ENCODE data around the gene WFS1.

WFS1 gene

DNA sequence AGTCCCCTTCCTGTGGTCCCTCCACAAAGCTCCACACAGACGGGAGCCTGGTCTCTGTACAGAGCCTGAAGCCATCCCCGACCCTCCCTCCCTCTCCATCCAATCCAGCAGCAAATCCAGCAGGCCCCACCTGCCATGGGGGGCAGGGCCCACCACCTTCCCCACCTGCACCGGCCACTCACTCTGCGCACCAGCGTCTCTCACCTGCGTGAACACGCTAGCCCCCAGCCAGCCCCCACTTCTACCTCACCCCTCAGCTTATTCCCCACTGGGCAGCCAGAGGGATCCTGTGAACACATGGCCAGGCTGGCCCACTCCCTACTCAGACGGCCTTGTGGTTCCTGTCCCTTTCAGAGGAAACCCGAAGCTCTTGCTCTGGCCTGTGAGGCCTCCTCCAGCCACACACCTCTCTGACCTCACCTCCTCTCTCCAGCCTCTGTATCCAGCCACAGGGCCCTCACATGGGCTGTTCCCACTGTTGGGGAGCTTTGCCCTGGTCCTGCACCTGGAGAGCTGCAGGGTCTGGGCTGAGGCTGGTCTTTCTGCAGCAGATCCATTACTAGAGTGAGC, 70.9 kb downstream of the WFS1 start:
- in situ Hi-C loops (cut with HindIII; ENCODE audit: low pct_unique_long_range_greater_than_20kb, low sequenced_read_pairs), result no loop called here
- TF ChIP-seq JUND (IDR thresholded peaks at IDR 0.05; ENCODE audit: low read depth), result no peak
- DNase-seq (ENCODE audit: low read depth in 1 of 2, low spot score in 1 of 2), result no peak

DNA sequence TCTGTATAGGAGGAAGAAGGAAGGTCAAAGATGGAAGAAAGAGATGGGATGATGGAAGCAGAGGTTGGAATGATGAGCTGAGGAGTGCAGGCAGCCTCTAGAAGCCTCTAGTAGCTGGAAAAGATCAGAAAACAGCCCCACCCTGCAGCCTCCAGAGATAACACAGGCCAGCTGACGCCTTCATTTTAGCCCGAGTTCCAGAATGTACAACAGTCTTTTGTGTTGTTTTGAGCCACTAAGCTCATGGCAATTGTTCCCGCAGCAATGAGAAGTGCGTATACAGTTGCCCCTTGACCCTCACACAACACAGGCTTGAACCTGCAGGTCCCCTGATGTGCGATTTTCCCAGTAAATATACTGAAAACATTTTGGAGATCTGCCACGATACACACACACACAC, 72.0 kb downstream of the WFS1 start:
- in situ Hi-C loops (cut with HindIII; ENCODE audit: low pct_unique_long_range_greater_than_20kb, low sequenced_read_pairs), result no loop called here
- no peak for DNase-seq (ENCODE audit: low read depth in 1 of 2, low spot score in 1 of 2)
- no peak for TF ChIP-seq JUND (IDR thresholded peaks at IDR 0.05; ENCODE audit: low read depth)

DNA sequence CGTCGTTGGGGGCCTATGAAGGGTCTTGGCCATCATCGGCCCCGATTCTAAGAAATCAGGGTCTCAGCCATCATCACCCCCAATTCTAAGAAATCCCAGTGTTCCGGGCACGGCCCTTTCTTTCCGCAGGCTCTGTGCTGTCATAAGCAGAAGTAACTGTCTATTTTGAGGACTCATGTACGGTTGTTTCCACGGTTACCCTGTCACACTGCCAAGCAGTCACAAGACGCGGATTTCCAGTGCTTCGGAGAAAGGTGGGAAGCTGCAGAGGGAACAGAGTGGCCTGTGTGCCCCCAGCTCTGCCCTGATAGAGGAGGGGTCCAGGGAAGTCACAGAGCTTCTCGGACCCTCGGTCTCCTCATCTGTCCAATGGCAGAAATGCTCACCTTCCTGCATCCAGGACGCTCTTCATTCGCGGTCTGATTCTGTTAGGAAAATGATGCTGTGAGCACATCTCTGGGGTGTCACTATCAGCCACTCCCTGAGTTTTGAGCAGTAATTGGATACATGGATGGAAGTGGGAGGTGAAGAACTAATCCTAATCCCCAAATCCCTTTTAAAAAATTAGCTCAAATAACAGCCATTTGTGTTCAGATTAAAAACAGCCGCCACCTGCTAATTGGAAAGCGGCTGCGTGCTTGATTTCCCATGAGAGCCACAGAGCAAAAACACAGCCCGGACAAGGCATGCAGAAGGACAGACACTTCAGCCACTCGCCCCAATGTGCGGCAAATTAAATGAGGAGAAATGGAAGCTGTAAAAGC, 73.1 kb downstream of the WFS1 start:
- TF ChIP-seq JUND (IDR thresholded peaks at IDR 0.05; ENCODE audit: low read depth), result no peak
- DNase-seq (ENCODE audit: low read depth in 1 of 2, low spot score in 1 of 2), result no peak
- in situ Hi-C loops (cut with HindIII; ENCODE audit: low pct_unique_long_range_greater_than_20kb, low sequenced_read_pairs), result no loop called here

DNA sequence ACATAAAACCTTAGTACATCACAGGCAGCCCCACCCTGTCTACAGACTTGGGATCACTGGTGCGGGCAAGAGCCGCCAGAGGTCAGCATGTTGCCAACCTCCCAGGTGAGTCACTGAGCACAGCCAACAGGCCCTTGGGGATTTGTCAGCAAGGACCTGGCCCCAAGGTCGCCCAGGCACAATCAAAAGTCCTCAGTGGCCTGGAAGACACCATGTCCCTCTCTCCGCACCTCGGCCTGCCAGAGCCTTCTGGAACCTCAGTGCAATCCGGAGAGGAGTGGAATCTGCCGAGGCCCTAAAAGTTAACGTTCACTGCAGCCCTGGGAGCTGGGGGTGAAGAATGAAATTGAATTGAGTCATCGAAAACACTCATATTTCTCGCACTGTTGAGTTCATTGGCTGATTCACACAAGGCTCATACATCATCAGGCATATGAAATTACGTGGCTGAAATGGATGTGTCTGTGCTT, 74.3 kb downstream of the WFS1 start:
- DNase-seq (ENCODE audit: low read depth in 1 of 2, low spot score in 1 of 2), result peak; percentile 60 to 63
- TF ChIP-seq JUND (IDR thresholded peaks at IDR 0.05; ENCODE audit: low read depth), result no peak
- in situ Hi-C loops (cut with HindIII; ENCODE audit: low pct_unique_long_range_greater_than_20kb, low sequenced_read_pairs), result no loop called here

DNA sequence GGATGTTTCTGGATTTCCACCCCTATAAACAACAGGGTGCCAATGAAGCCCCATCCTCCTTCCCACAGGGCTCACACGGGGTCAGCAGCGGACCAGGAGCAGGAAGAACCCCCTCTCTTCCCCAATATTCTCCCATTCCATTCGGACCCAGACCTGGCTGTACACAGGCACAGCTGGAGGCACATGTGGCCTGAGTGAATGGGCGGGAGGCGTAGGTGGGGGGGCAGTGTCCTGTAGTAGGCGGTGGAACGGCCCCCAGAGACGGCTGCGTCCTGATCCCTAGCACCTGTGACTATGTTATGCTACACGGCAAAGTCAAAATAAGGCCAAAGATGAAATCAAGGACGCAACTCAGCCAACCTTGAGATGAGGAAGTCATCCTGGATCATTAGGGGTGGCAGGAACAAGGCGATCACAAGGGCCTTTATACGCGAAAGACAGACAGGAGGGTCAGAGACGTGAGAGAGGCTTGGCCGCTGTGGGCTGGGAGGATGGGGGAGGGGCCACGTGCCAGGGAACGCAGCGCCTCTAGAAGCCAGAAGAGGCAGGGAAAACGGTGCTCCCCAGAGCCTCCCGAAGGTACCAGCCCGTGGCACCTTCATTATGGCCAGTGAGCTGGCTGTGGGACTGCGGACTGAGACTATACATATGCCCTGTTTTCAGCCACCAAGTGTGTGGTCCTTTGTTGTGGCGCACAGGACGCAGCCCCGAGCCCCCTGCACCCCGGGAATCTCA, 75.6 kb downstream of the WFS1 start:
- in situ Hi-C loops (cut with HindIII; ENCODE audit: low pct_unique_long_range_greater_than_20kb, low sequenced_read_pairs), result no loop called here
- no peak for DNase-seq (ENCODE audit: low read depth in 1 of 2, low spot score in 1 of 2)
- TF ChIP-seq JUND (IDR thresholded peaks at IDR 0.05; ENCODE audit: low read depth), result no peak

DNA sequence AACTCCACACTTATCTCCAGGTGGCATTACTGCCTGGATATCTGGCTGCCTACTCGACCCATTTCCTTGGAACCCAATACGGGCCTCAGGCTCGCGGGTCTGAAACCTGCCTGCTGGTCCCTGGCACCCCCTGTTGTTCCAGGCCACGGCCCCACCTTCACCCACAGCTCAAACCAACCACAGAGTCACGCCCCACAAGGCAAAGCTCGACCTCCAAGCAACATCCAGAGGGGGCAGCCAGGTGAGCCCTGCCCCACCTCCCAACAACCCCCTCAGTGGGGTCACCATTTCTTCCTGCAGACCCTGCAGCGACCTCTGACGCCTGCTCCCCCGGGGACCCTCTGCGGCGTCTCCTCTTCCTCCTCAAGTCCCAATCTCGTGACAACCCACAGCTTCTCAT, 76.2 kb downstream of the WFS1 start:
- no peak for TF ChIP-seq JUND (IDR thresholded peaks at IDR 0.05; ENCODE audit: low read depth)
- no peak for DNase-seq (ENCODE audit: low read depth in 1 of 2, low spot score in 1 of 2)
- in situ Hi-C loops (cut with HindIII; ENCODE audit: low pct_unique_long_range_greater_than_20kb, low sequenced_read_pairs), result no loop called here

DNA sequence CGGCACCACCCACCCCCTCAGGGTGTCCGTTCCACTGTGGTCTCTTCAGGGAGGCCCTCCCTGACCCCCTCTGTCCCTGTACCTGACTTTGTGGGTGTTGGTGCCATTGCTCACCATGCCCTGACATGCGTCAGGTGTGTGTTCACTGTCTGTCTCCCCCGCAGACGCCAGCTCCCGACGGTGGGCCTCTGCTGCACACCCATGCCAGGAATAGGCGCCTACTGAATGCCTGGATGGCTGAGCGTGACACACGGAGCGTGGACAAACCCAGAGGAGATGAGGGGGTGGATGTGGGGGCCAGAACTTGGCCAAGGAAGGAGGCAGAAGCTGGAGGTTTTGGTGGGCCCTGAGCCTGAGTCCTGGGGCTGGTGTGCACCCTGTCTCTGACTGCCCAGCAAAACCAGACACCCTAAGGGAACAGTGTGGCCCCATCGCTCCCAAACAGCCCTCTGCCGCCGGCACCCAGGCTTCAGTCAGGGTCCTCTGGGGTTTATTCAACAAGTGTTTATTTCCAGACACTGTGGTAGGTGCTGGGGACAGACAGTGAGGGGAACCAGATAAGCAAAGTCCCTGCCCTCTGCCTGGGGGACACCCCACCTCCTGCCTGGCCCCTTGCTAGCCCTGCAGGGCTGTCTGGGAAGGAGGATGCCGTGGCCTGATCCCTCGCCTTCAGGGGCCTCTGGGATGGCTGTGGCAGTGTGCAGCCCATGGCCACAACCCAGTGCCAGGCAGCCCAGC, 76.9 kb downstream of the WFS1 start:
- no peak for DNase-seq (ENCODE audit: low read depth in 1 of 2, low spot score in 1 of 2)
- in situ Hi-C loops (cut with HindIII; ENCODE audit: low pct_unique_long_range_greater_than_20kb, low sequenced_read_pairs), result no loop called here
- no peak for TF ChIP-seq JUND (IDR thresholded peaks at IDR 0.05; ENCODE audit: low read depth)

DNA sequence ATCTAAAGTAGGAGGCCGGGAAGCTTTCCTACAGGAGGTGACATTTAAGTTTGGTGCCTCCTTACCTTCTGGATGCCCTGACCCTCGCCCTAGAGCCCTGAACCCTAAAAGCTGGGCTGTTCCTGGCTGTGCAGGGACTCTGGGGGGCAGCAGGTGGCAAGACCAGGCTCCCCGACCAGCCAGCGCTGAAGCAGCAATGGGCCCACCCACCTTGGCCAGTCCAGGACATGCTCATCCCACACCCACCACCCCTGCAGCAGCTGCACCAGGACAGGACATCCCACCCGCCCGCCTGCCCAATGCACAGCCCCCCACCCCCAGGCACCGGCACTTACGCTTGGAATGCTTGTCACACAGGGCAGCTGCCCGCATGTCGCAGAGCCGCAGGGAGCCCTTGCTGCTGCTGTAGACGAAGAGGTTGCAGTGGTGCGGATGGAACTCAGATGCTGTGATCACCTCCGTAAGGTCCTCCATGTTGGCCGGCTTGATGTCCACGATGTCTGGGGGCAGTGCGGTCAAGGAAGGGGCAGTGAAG, 77.9 kb downstream of the WFS1 start:
- DNase-seq (ENCODE audit: low read depth in 1 of 2, low spot score in 1 of 2), result no peak
- in situ Hi-C loops (cut with HindIII; ENCODE audit: low pct_unique_long_range_greater_than_20kb, low sequenced_read_pairs), result no loop called here
- no peak for TF ChIP-seq JUND (IDR thresholded peaks at IDR 0.05; ENCODE audit: low read depth)

DNA sequence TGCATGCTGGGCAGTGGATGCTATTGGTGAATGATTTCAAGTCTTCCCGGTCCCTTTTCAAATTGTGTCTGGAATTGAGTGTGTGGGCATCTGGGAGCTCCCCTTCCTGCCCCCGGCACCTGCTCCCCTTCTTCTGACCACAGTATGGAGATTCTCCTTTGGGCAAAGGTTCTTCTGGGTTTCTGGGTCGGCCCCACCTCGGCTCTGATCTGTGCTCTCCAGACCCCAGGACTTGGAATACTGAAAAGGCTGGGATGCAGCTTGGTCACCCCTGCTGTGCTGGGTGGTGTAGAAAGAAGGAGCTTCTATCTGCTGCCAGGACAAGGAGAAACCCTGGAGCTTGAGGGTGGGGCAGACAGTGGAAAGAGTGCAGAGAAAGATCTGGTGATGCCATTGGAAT, 78.8 kb downstream of the WFS1 start:
- in situ Hi-C loops (cut with HindIII; ENCODE audit: low pct_unique_long_range_greater_than_20kb, low sequenced_read_pairs), result no loop called here
- no peak for TF ChIP-seq JUND (IDR thresholded peaks at IDR 0.05; ENCODE audit: low read depth)

DNA sequence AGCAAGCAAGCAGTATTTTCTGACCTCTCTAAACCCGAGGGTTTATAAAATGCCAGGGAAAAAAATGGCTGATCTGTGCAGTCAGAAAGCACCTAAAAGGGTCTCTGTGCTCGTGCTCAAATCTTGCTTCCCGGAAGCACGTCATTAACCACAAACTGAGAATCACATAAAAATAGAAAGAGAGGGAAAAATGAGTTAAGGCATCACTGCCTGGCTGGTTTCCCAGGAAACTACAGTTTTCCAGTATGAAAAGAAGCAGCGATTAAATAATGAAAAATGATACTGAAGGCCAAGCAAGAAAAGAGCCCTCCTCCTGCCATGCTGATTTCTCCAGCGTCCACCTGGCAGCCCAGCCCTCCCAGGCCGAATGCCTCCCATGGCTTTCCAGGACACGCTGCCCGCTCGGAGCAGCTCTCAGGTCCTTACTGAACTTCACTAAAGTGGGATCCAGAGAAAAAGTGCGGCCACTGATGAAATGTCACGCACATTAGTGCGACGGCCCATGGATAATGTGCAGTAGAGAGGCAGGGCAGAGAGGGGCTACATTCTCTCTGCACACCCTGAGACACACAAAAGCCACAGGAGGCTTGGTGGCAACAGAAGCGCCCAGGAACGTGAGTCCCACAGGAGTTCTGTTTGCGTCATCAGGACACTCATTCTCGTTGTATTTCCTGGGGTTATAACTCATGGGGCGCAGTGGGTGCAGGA, 80.4 kb downstream of the WFS1 start:
- no peak for DNase-seq (ENCODE audit: low read depth in 1 of 2, low spot score in 1 of 2)
- TF ChIP-seq JUND (IDR thresholded peaks at IDR 0.05; ENCODE audit: low read depth), result no peak
- in situ Hi-C loops (cut with HindIII; ENCODE audit: low pct_unique_long_range_greater_than_20kb, low sequenced_read_pairs), result no loop called here

More for the DNA sequence above, 78.8 kb downstream of the WFS1 start:
- no peak for DNase-seq (ENCODE audit: low read depth in 1 of 2, low spot score in 1 of 2)

DNA sequence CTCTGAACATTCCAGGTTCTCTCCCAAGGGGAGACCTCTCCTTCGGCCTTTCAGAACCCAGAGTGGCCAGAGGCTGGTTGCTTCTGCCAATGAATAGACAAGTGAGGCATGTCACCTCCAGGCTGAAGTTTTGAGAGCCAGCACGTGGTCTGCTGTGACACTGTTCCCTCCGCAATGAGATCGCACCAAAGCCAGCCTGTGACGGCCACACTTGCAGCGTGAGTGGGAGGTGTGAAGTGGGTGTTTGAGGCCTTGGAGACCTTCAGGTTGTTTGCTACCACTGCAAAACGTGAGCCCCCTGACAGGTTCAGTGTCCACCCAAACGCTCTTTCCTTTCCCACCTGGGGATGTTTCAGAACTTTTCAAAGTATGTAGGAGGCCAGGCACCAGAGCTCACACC, 81.0 kb downstream of the WFS1 start:
- no peak for DNase-seq (ENCODE audit: low read depth in 1 of 2, low spot score in 1 of 2)
- no peak for TF ChIP-seq JUND (IDR thresholded peaks at IDR 0.05; ENCODE audit: low read depth)
- in situ Hi-C loops (cut with HindIII; ENCODE audit: low pct_unique_long_range_greater_than_20kb, low sequenced_read_pairs), result no loop called here

Data from T47D (cell line).